Measurements from ENCODE around the gene INAFM2. TPM values are rescaled to one million over a fixed set of nuclear protein-coding genes. Genes with fewer than 3 reads are reported as not detected.
A peak's percentile ranks its signal among the peaks of the same experiment; 100 is the strongest.

The INAFM2 gene
- total and polyA plus RNA-seq, 9 of the 15 experiments (the other 6 are each of a cell fraction or from before 2014, with no cell fraction given) = 11.8 to 43.1 (median 27.2) TPM

GRCh38 chr15:40320931-40321371 is 2.5 kb upstream of the INAFM2 start:
- Histone ChIP-seq H3K27me3 (ENCODE audit: control insufficient read depth in 2 of 2, insufficient read depth in 2 of 2, low read length in 2 of 2) (peaks cover 2 to 5% of the 10 kb centered on the region in 2 experiments; a peak in 2 of 5 replicates), H3K27ac (ENCODE audit: extremely low read depth, low read depth, low read length) (no peak overlapping the region), H3K36me3 (ENCODE audit: control insufficient read depth, insufficient read depth, low read length) (peaks cover 13% of the 10 kb centered on the region; the same call in 2 of the 3 replicates), H3K4me1 (replicated peaks in 1 of 2; ENCODE audit: control insufficient read depth in 2 of 2, insufficient read depth in 2 of 2, low read length in 2 of 2) (peaks cover 13 to 28% of the 10 kb centered on the region in 2 experiments), H3K9ac (ENCODE audit: insufficient read depth in 1 of 2, low read depth in 2 of 2, low read length in 2 of 2) (no peak overlapping the region), H3K79me2 (ENCODE audit: control insufficient read depth, insufficient read depth, low read length) (peaks cover 21% of the 10 kb centered on the region), H2AFZ (ENCODE audit: low read depth, low read length) (peak overlapping the region; percentile 60; the same call in 1 of the 2 replicates), H3K4me3 (no peak overlapping the region), H3K9me3 (replicated peaks; ENCODE audit: control insufficient read depth, insufficient read depth, low read depth, low read length) (no peaks in the 10 kb centered on the region), H3K4me2 (ENCODE audit: insufficient read depth, low read length) (no peak overlapping the region), H3K9me1 (ENCODE audit: control insufficient read depth, insufficient read depth, low read length) (no peaks in the 10 kb centered on the region), H4K20me1 (replicated peaks; ENCODE audit: control insufficient read depth, insufficient read depth, low read length) (no peaks in the 10 kb centered on the region; the same call in 1 of the 2 replicates)
- ATAC-seq (peak; percentile 53), DNase-seq (ENCODE audit: extremely low read depth in 1 of 4, low spot score in 3 of 4) (peak; percentile 68 to 76 (median 72)), FAIRE-seq (peak; percentile 91)
- ChIA-PET POLR2A (interaction anchor here (0.7 to 1.0 kb wide), 3 partner anchors 11 to 747 kb away, joined by 3 to 4 read pairs (median 3); no protein-coding TSS in a partner anchor), CTCF (ENCODE audit: low intra/inter-chr PET ratio) (interaction anchor here (1.2 to 1.5 kb wide), 4 partner anchors 11 to 101 kb away, joined by 3 to 7 read pairs (median 6); no protein-coding TSS in a partner anchor)
- 3% methylated on average over 2 of the region's 2 CpGs for WGBS (ENCODE audit: insufficient coverage, low coverage, missing lambda C conversion rate)
- BruUV-seq (replicated peaks) = no TSS peak
- in situ Hi-C loops (cut with MboI) = no loop called here
- intact Hi-C loops (cut with micrococcal nuclease) = loop anchor here (1.0 to 5.0 kb wide), 3 partner anchors 17 to 101 kb away; partner anchors contain the start of gene ANKRD63
- TF ChIP-seq ZNF143 (CRISPR knock-in tag; IDR thresholded peaks at IDR 0.05) (no peak), ZNF740 (CRISPR knock-in tag; IDR thresholded peaks at IDR 0.05) (peak; percentile 93), ZNF740 (tag; IDR thresholded peaks at IDR 0.05) (no peak; a peak in 1 of 4 replicates), DPF2 (IDR thresholded peaks at IDR 0.05) (no peak), KLF16 (IDR thresholded peaks at IDR 0.05) (peak; percentile 37; the same call in 1 of the 2 replicates), NR2F6 (CRISPR knock-in tag; IDR thresholded peaks at IDR 0.05) (no peak), SP1 (CRISPR knock-in tag; IDR thresholded peaks at IDR 0.05) (peak; percentile 18; the same call in 1 of the 2 replicates), RAD21 (CRISPR knock-in tag; conservative IDR thresholded peaks at IDR 0.05 in 1 of 2, IDR thresholded peaks at IDR 0.05 in 1 of 2) (peak; percentile 68 to 76), MAZ (CRISPR knock-in tag; conservative IDR thresholded peaks at IDR 0.05 in 1 of 2, IDR thresholded peaks at IDR 0.05 in 1 of 2) (peak in 1 of 2 experiments; percentile 45; a peak in 1 of 4 replicates), JUN (IDR thresholded peaks at IDR 0.05; ENCODE audit: borderline replicate concordance, low read depth, low read length) (0 out of 2 replicates have a peak, but pooled peaks have one; percentile 20), JUN (CRISPR knock-in tag; IDR thresholded peaks at IDR 0.05; ENCODE audit: borderline replicate concordance) (no peak), JUND (IDR thresholded peaks at IDR 0.05; ENCODE audit: borderline replicate concordance, low read depth, low read length) (peak; percentile 27; the same call in 1 of the 2 replicates), JUND (tag; IDR thresholded peaks at IDR 0.05; ENCODE audit: borderline replicate concordance, low read depth, low read length) (no peak), L3MBTL2 (IDR thresholded peaks at IDR 0.05) (peak; percentile 39; the same call in 1 of the 2 replicates), WHSC1 (IDR thresholded peaks at IDR 0.05; ENCODE audit: low read length) (no peak), MAFG (tag; conservative IDR thresholded peaks at IDR 0.05) (no peak), MNT (conservative IDR thresholded peaks at IDR 0.05) (no peak)

All from K562 (cell line).